ENCODE results near the gene TMPRSS4. TPM values are rescaled to one million over a fixed set of nuclear protein-coding genes. Genes with fewer than 3 reads are reported as not detected.

Gene TMPRSS4
- total RNA-seq, 1 experiment from 2014 or later: not detected

DNA sequence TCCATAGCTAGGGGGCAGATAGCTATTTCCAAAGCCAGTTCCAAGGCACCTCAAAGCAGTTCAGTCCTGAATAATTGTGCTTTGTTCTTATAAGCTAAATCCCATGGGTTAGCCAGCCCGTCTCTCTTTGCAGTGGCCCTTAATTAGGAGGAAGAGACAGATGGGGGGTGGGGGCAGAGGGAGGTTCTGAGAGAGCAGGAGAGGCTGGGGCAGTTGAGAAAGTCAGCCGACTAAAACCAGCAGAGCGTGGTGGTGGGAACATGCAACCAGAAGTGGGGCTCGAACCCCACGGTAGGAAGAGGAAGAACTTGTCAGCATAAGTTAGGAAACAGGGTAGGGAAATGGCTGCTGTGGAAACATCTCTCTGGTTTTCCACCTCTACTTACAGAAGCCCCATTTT is 86.6 kb downstream of the TMPRSS4 start:
- no peak overlapping the region for H2BK12ac ChIP-seq (ENCODE audit: insufficient read length, low read depth, low read length)
- no peak overlapping the region for H4K5ac ChIP-seq (ENCODE audit: insufficient read length, low read depth, low read length)
- H4K91ac ChIP-seq (ENCODE audit: insufficient read length, low read depth, low read length): no peak overlapping the region
- no CpG with 5 or more reads among the region's 5 CpGs for WGBS (ENCODE audit: extremely low coverage, insufficient read length, low lambda C conversion rate)
- peaks cover 8% of the 10 kb centered on the region; the same call in 1 of the 2 replicates for H3K27me3 ChIP-seq (ENCODE audit: insufficient read depth, low read length)
- H3K4me3 Mint-ChIP-seq: no peak overlapping the region
- no peak overlapping the region for H3K56ac ChIP-seq (ENCODE audit: insufficient read length, low read depth, low read length)
- H3K23me2 ChIP-seq (ENCODE audit: insufficient read length, low read depth, low read length, poor library complexity, severe bottlenecking): no peaks in the 10 kb centered on the region
- TF ChIP-seq, protein P1, sequence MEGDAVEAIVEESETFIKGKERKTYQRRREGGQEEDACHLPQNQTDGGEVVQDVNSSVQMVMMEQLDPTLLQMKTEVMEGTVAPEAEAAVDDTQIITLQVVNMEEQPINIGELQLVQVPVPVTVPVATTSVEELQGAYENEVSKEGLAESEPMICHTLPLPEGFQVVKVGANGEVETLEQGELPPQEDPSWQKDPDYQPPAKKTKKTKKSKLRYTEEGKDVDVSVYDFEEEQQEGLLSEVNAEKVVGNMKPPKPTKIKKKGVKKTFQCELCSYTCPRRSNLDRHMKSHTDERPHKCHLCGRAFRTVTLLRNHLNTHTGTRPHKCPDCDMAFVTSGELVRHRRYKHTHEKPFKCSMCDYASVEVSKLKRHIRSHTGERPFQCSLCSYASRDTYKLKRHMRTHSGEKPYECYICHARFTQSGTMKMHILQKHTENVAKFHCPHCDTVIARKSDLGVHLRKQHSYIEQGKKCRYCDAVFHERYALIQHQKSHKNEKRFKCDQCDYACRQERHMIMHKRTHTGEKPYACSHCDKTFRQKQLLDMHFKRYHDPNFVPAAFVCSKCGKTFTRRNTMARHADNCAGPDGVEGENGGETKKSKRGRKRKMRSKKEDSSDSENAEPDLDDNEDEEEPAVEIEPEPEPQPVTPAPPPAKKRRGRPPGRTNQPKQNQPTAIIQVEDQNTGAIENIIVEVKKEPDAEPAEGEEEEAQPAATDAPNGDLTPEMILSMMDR (conservative IDR thresholded peaks at IDR 0.05): no peak
- no peak overlapping the region for H4K8ac ChIP-seq (replicated peaks; ENCODE audit: insufficient read length, low read depth, low read length)
- H3K4me1 ChIP-seq (ENCODE audit: insufficient read depth, low read length): 0 out of 2 replicates have a peak, but pooled peaks cover 3% of the 10 kb centered on the region
- H4K20me1 ChIP-seq (ENCODE audit: control insufficient read depth, insufficient read depth, insufficient read length): no peaks in the 10 kb centered on the region
- H3K79me1 ChIP-seq (ENCODE audit: insufficient read depth, low read depth, low read length, poor library complexity, severe bottlenecking): no peaks in the 10 kb centered on the region
- no peaks in the 10 kb centered on the region for H3K36me3 Mint-ChIP-seq (ENCODE audit: insufficient read depth in 1 of 3, low read depth in 3 of 3)
- H3K27me3 Mint-ChIP-seq (ENCODE audit: low read depth): peaks cover 91% of the 10 kb centered on the region
- H2BK15ac ChIP-seq (ENCODE audit: low read depth, low read length): no peak overlapping the region
- H3T11ph ChIP-seq (ENCODE audit: low read length): no peak overlapping the region
- no peak overlapping the region for H3K14ac ChIP-seq (ENCODE audit: insufficient read depth, low read length)
- no peaks in the 10 kb centered on the region for H3K9me3 Mint-ChIP-seq
- H3K27ac Mint-ChIP-seq: no peak overlapping the region
- no peak overlapping the region for H2BK20ac ChIP-seq (ENCODE audit: low read depth, low read length, poor library complexity, severe bottlenecking)
- no peaks in the 10 kb centered on the region for H3K79me2 ChIP-seq (ENCODE audit: insufficient read depth, low read length)
- H2BK120ac ChIP-seq (ENCODE audit: low read depth, low read length, poor library complexity, severe bottlenecking): no peak overlapping the region
- no peak overlapping the region for H3K4ac ChIP-seq (ENCODE audit: low read depth, low read length)
- H3K9me3 ChIP-seq (ENCODE audit: control insufficient read depth, low read depth, low read length): no peaks in the 10 kb centered on the region
- H3K4me1 Mint-ChIP-seq: peaks cover 7 to 13% of the 10 kb centered on the region in 2 experiments
- no peak overlapping the region for H2AFZ ChIP-seq (ENCODE audit: low read length)
- no peak overlapping the region for H3K27ac ChIP-seq (ENCODE audit: insufficient read length, low read depth, low read length)
- DNase-seq: no peak
- H2BK5ac ChIP-seq (ENCODE audit: insufficient read length, low read length): no peak overlapping the region
- no peak overlapping the region for H2AK5ac ChIP-seq (ENCODE audit: insufficient read length, low read length)
- H3K18ac ChIP-seq (ENCODE audit: insufficient read length, low read depth, low read length): no peak overlapping the region
- no peak overlapping the region for H3K23ac ChIP-seq (ENCODE audit: insufficient read length, low read depth, low read length)
- H3K4me2 ChIP-seq (ENCODE audit: insufficient read depth, insufficient read length, low read length): no peak overlapping the region
- no peak overlapping the region for H3K9ac ChIP-seq (ENCODE audit: extremely low read depth, insufficient read length, low read length)
